ENCODE measurements around the gene CTTNBP2NL.
A peak's percentile ranks its signal among the peaks of the same experiment; 100 is the strongest.

The CTTNBP2NL gene

GRCh38 chr1:112395821-112396652, at the start of gene CTTNBP2NL:
TSS of gene CTTNBP2NL (plus strand) at chr1:112396214. CDS start at chr1:112416166, 19,952 bp downstream.
- DNase-seq: peak; percentile 61

- no peak for DNase-seq
Measured at GRCh38 chr1:112346801-112347350, 49.1 kb upstream of the CTTNBP2NL start.

- DNase-seq: no peak
Measured at GRCh38 chr1:112356765-112357164, 39.2 kb upstream of the CTTNBP2NL start.

- DNase-seq: no peak
Measured at GRCh38 chr1:112357467-112357866, 38.5 kb upstream of the CTTNBP2NL start.

- no peak for DNase-seq
Measured at GRCh38 chr1:112358061-112358770, 37.8 kb upstream of the CTTNBP2NL start.

- DNase-seq: peak; percentile 14
Measured at GRCh38 chr1:112358798-112359408, 37.1 kb upstream of the CTTNBP2NL start.

- no peak for DNase-seq
Measured at GRCh38 chr1:112359961-112360767, 35.9 kb upstream of the CTTNBP2NL start.

- DNase-seq: no peak
Measured at GRCh38 chr1:112363636-112364035, 32.4 kb upstream of the CTTNBP2NL start.

- no peak for DNase-seq
Measured at GRCh38 chr1:112368198-112368597, 27.8 kb upstream of the CTTNBP2NL start.

- DNase-seq: peak; percentile 80
Measured at GRCh38 chr1:112369392-112370285, 26.4 kb upstream of the CTTNBP2NL start.

- no peak for DNase-seq
Measured at GRCh38 chr1:112370996-112371395, 25.0 kb upstream of the CTTNBP2NL start.

GRCh38 chr1:112371775-112372174, 24.2 kb upstream of the CTTNBP2NL start:
- no peak for DNase-seq

- no peak for DNase-seq
Measured at GRCh38 chr1:112373806-112374205, 22.2 kb upstream of the CTTNBP2NL start.

GRCh38 chr1:112375701-112376100, 20.3 kb upstream of the CTTNBP2NL start:
- no peak for DNase-seq

- no peak for DNase-seq
Measured at GRCh38 chr1:112380356-112380755, 15.7 kb upstream of the CTTNBP2NL start.

- no peak for DNase-seq
Measured at GRCh38 chr1:112381324-112382076, 14.5 kb upstream of the CTTNBP2NL start.

GRCh38 chr1:112383759-112384370, 12.1 kb upstream of the CTTNBP2NL start:
- DNase-seq: no peak

- no peak for DNase-seq
Measured at GRCh38 chr1:112386024-112386723, 9.8 kb upstream of the CTTNBP2NL start.

- DNase-seq: no peak
Measured at GRCh38 chr1:112386731-112387346, 9.2 kb upstream of the CTTNBP2NL start.

Data from RPMI8226 (cell line).